Keratinocyte (primary cell): ENCODE measurements around the gene CBLL1.

Experiments used
- CTCF ChIP-seq, 3 experiments: IDR thresholded peaks in 1 of 3; conservative IDR thresholded peaks in 1 of 3; optimal IDR thresholded peaks in 1 of 3; 2 replicates in 2 of 3; 3 replicates in 1 of 3; pipeline versions ENCODE3 to v1.5.1; 2011; ENCODE audit warnings: low read length in 3 of 3, mild to moderate bottlenecking in 3 of 3, moderate library complexity in 2 of 3, control low read depth in 1 of 3, inconsistent platforms in 1 of 3; ENCODE audit not compliant: insufficient read depth in 2 of 3; ENCODE audit errors: extremely low read depth in 1 of 3
- EZH2 ChIP-seq: IDR thresholded peaks from one replicate; pipeline ENCODE4 v1.6.1; 2012; ENCODE audit warnings: inconsistent platforms, mild to moderate bottlenecking, low read length, moderate library complexity

GRCh38 chr7:107803009-107803610 is 59.2 kb downstream of the CBLL1 start, which contains the start of gene SLC26A3:
- TF ChIP-seq CTCF (optimal IDR thresholded peaks at IDR 0.05 in 1 of 3, IDR thresholded peaks at IDR 0.05 in 1 of 3, conservative IDR thresholded peaks at IDR 0.05 in 1 of 3; ENCODE audit: extremely low read depth in 1 of 3, insufficient read depth in 2 of 3, low read length in 3 of 3) (no peak), EZH2 (no peak)
